Measurements from ENCODE around the gene PSG11. TPM values are rescaled to one million over a fixed set of nuclear protein-coding genes. Genes with fewer than 3 reads are reported as not detected.
"Not testable (repeated sequence)": the region's sequence is repeated elsewhere in the genome, so short reads cannot be mapped to it uniquely, and the experiment has no call there.

The PSG11 gene
- total and polyA plus RNA-seq, 9 of the 15 experiments (the other 6 are each of a cell fraction or from before 2014, with no cell fraction given): not detected

GRCh38 chr19:42985588-42985987, 40.7 kb downstream of the PSG11 start (continued):
- TF ChIP-seq BRF2 (IDR thresholded peaks at IDR 0.05; ENCODE audit: borderline replicate concordance, insufficient read depth, insufficient read length) (no peak), KDM4B (IDR thresholded peaks at IDR 0.05; ENCODE audit: borderline replicate concordance in 2 of 2, low read depth in 1 of 2) (no peak), PHB2 (IDR thresholded peaks at IDR 0.05; ENCODE audit: low read depth) (no peak), ZNF143 (CRISPR knock-in tag; IDR thresholded peaks at IDR 0.05) (no peak), RBM17 (IDR thresholded peaks at IDR 0.05; ENCODE audit: borderline replicate concordance, low read depth, low read length) (no peak)

DNA sequence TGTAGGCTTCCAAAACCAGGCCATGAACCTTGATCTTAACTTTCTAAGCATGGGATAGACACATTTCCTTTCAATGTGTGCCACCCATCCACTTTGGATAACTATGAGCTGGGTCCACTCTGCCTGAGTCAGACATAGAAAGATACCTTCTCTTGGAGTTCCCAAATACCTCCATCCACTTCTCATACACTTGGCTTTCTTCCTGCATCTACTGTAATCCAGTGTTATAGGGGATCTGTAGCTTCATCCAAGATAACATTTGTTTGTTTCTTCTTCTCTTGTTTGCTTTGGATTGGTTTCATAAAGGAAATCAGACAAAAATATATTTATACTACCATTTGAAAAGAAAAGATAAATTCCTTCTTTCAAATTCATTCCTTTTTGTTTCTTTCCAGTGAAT, 44.2 kb downstream of the PSG11 start:
- BruUV-seq (replicated peaks); H3K9me1 ChIP-seq (ENCODE audit: control insufficient read depth, insufficient read depth, low read length); H3K4me1 ChIP-seq (replicated peaks in 1 of 2; ENCODE audit: control insufficient read depth in 2 of 2, insufficient read depth in 2 of 2, low read length in 2 of 2); H3K9me3 ChIP-seq (replicated peaks; ENCODE audit: control insufficient read depth, insufficient read depth, low read depth, low read length); H3K27ac ChIP-seq (ENCODE audit: extremely low read depth, low read depth, low read length); CTCF ChIA-PET (ENCODE audit: low intra/inter-chr PET ratio); H3K79me2 ChIP-seq (ENCODE audit: control insufficient read depth, insufficient read depth, low read length); FAIRE-seq; in situ Hi-C loops (cut with MboI); POLR2A ChIA-PET; H3K36me3 ChIP-seq (ENCODE audit: control insufficient read depth, insufficient read depth, low read length); H3K27me3 ChIP-seq (ENCODE audit: control insufficient read depth in 2 of 2, insufficient read depth in 2 of 2, low read length in 2 of 2); ATAC-seq; DNase-seq (ENCODE audit: extremely low read depth in 1 of 4, low spot score in 3 of 4); H3K9ac ChIP-seq (ENCODE audit: insufficient read depth in 1 of 2, low read depth in 2 of 2, low read length in 2 of 2); H3K4me2 ChIP-seq (ENCODE audit: insufficient read depth, low read length); H4K20me1 ChIP-seq (replicated peaks; ENCODE audit: control insufficient read depth, insufficient read depth, low read length); H2AFZ ChIP-seq (ENCODE audit: low read depth, low read length); H3K4me3 ChIP-seq; intact Hi-C loops (cut with micrococcal nuclease): not testable (repeated sequence)

DNA sequence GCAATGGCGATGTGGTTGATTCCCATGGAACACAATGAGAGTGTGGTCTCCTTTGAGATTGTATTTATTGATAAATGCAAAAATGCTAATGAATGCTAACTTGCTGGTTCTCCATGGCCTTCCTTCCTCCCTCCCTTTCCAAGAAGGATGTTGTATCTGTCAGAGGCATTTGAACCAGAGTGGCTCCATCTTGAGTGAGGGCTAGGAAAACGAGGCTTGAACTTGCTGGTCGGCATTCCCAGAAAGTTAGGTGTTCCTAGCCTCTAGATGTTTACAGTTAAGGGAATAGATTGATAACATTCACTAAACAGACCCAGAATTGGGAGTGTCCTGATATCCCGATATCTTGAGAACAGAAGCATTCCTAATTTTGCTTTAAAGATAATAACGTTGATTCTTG, 54.8 kb downstream of the PSG11 start:
- H3K9ac ChIP-seq (ENCODE audit: insufficient read depth in 1 of 2, low read depth in 2 of 2, low read length in 2 of 2); H2AFZ ChIP-seq (ENCODE audit: low read depth, low read length); DNase-seq (ENCODE audit: extremely low read depth in 1 of 4, low spot score in 3 of 4); H3K4me2 ChIP-seq (ENCODE audit: insufficient read depth, low read length); H3K4me1 ChIP-seq (replicated peaks in 1 of 2; ENCODE audit: control insufficient read depth in 2 of 2, insufficient read depth in 2 of 2, low read length in 2 of 2); H3K27ac ChIP-seq (ENCODE audit: extremely low read depth, low read depth, low read length); H4K20me1 ChIP-seq (replicated peaks; ENCODE audit: control insufficient read depth, insufficient read depth, low read length); in situ Hi-C loops (cut with MboI); H3K79me2 ChIP-seq (ENCODE audit: control insufficient read depth, insufficient read depth, low read length); ATAC-seq; H3K4me3 ChIP-seq; H3K9me3 ChIP-seq (replicated peaks; ENCODE audit: control insufficient read depth, insufficient read depth, low read depth, low read length); CTCF ChIA-PET (ENCODE audit: low intra/inter-chr PET ratio); intact Hi-C loops (cut with micrococcal nuclease); H3K36me3 ChIP-seq (ENCODE audit: control insufficient read depth, insufficient read depth, low read length); FAIRE-seq; POLR2A ChIA-PET; BruUV-seq (replicated peaks); H3K9me1 ChIP-seq (ENCODE audit: control insufficient read depth, insufficient read depth, low read length); H3K27me3 ChIP-seq (ENCODE audit: control insufficient read depth in 2 of 2, insufficient read depth in 2 of 2, low read length in 2 of 2): not testable (repeated sequence)
- whole genome bisulfite sequencing (ENCODE audit: insufficient coverage, low coverage, missing lambda C conversion rate): 0% methylated on average over 5 of the region's 5 CpGs

Measured in K562 (cell line).